Measurements from ENCODE around the gene SUGCT. TPM values are rescaled to one million over a fixed set of nuclear protein-coding genes. Genes with fewer than 3 reads are reported as not detected.

The SUGCT gene
- total and polyA plus RNA-seq, 2 of the 13 experiments (the other 11 are each of a cell fraction or from before 2014, with no cell fraction given): 10.1 to 22.2 TPM

- TF ChIP-seq DZIP1 (CRISPR knock-in tag; IDR thresholded peaks at IDR 0.05) (no peak), TMF1 (CRISPR knock-in tag; IDR thresholded peaks at IDR 0.05; ENCODE audit: low read depth) (no peak), IRF1 (CRISPR knock-in tag; IDR thresholded peaks at IDR 0.05; ENCODE audit: low read depth) (no peak), GFI1 (CRISPR knock-in tag; IDR thresholded peaks at IDR 0.05; ENCODE audit: borderline replicate concordance) (peak; percentile 54; the same call in 1 of the 2 replicates), ZNF451 (CRISPR knock-in tag; IDR thresholded peaks at IDR 0.05) (peak; percentile 36; the same call in 1 of the 2 replicates), HOMEZ (CRISPR knock-in tag; IDR thresholded peaks at IDR 0.05; ENCODE audit: low read depth) (peak; percentile 90; the same call in 1 of the 2 replicates), EHMT2 (IDR thresholded peaks at IDR 0.05; ENCODE audit: borderline replicate concordance, low read depth, low read length) (peak; percentile 89; the same call in 1 of the 2 replicates), MAF1 (CRISPR knock-in tag; IDR thresholded peaks at IDR 0.05; ENCODE audit: borderline replicate concordance) (no peak), ZNF761 (CRISPR knock-in tag; conservative IDR thresholded peaks at IDR 0.05) (0 out of 2 replicates have a peak, but pooled peaks have one; percentile 44), NFYB (CRISPR knock-in tag; IDR thresholded peaks at IDR 0.05) (no peak), ZNF274 (CRISPR knock-in tag; IDR thresholded peaks at IDR 0.05) (no peak), FOXA3 (CRISPR knock-in tag; IDR thresholded peaks at IDR 0.05) (peak; percentile 81), ZSCAN5A (CRISPR knock-in tag; IDR thresholded peaks at IDR 0.05; ENCODE audit: borderline replicate concordance) (no peak), ZSCAN25 (CRISPR knock-in tag; IDR thresholded peaks at IDR 0.05) (no peak), CREM (IDR thresholded peaks at IDR 0.05) (peak; percentile 62; the same call in 1 of the 2 replicates), CREM (CRISPR knock-in tag; IDR thresholded peaks at IDR 0.05) (no peak), FOSL2 (CRISPR knock-in tag; IDR thresholded peaks at IDR 0.05) (peak; percentile 82), ZSCAN30 (CRISPR knock-in tag; IDR thresholded peaks at IDR 0.05) (no peak), DPF2 (CRISPR knock-in tag; IDR thresholded peaks at IDR 0.05; ENCODE audit: borderline replicate concordance, low read depth) (peak; percentile 54; the same call in 1 of the 2 replicates), ZNF350 (CRISPR knock-in tag; IDR thresholded peaks at IDR 0.05; ENCODE audit: borderline replicate concordance, low read depth) (no peak), NFKBIZ (CRISPR knock-in tag; IDR thresholded peaks at IDR 0.05) (peak; percentile 96; the same call in 1 of the 2 replicates), ZNF629 (CRISPR knock-in tag; conservative IDR thresholded peaks at IDR 0.05) (0 out of 2 replicates have a peak, but pooled peaks have one; percentile 29)
Measured at GRCh38 chr7:40755438-40755837, 620.6 kb downstream of the SUGCT start (continued).
